CD4-positive, alpha-beta T cell treated with Interleukin-4 for 4 hours (primary cell): ENCODE data around the gene EMD.
"Not testable (repeated sequence)": the region's sequence is repeated elsewhere in the genome, so short reads cannot be mapped to it uniquely, and the experiment has no call there.

Experiments
- DNase-seq: peaks from one replicate; pipeline ENCODE4 v3.0.0-alpha.2; 2020

The EMD gene

GRCh38 chrX:154397888-154398667, 19.0 kb downstream of the EMD start, which contains the start of gene RPL10:
RPL10 (plus strand) TSS chrX:154398377; CDS start chrX:154398520, 143 bp downstream.
- peak; percentile 96 for DNase-seq

DNA sequence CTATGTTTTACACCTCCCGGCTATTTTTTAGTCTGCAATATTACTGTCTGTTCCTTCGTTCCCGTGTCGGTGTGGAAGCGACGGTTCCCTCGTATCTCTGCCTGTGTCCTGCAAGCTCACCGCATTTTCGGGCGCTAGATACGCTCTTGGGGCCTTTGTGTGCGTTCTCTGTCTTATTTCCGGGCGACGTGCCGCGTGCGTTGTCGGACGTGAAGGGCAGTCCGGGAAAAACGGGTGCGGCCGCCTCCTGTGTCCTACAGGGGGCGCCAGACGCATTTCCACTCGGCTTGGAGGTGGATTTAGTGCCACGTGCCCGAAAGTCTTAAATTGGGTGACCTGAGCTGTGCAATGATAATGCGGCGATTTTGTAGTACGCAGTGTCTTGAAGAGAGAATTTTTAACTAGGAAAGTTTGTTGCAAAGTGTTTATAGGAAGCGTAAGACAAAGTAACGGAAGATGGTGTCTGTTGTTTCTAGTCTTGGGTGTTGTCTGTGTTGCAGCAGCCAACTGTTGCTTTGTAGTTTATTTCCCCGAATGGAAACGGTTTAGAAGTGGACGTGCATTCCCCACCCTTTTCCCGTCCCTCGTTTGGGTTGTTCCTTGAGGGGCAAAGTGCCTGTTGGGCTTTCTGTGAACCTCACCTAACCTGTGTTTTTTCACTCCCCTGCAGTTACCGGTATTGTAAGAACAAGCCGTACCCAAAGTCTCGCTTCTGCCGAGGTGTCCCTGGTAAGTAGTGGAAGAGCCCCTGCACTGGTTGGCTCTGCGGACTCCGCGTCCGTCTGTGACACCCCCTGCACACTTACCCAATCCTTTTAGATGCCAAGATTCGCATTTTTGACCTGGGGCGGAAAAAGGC, 19.8 kb downstream of the EMD start:
- peak; percentile 86 for DNase-seq

GRCh38 chrX:154399527-154400368, 20.7 kb downstream of the EMD start:
- DNase-seq = peak; percentile 29

DNA sequence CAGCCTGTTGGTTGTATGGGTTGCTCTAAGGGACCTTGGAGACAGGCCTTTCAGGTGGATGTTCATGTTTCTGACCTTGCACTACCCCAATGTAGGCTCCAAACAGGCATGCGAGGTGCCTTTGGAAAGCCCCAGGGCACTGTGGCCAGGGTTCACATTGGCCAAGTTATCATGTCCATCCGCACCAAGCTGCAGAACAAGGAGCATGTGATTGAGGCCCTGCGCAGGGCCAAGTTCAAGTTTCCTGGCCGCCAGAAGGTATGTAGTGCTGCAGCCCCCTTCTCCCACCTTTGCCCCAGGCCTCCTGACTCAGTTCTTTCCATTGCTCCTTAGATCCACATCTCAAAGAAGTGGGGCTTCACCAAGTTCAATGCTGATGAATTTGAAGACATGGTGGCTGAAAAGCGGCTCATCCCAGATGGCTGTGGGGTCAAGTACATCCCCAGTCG, 21.3 kb downstream of the EMD start:
- DNase-seq = not testable (repeated sequence)

DNA sequence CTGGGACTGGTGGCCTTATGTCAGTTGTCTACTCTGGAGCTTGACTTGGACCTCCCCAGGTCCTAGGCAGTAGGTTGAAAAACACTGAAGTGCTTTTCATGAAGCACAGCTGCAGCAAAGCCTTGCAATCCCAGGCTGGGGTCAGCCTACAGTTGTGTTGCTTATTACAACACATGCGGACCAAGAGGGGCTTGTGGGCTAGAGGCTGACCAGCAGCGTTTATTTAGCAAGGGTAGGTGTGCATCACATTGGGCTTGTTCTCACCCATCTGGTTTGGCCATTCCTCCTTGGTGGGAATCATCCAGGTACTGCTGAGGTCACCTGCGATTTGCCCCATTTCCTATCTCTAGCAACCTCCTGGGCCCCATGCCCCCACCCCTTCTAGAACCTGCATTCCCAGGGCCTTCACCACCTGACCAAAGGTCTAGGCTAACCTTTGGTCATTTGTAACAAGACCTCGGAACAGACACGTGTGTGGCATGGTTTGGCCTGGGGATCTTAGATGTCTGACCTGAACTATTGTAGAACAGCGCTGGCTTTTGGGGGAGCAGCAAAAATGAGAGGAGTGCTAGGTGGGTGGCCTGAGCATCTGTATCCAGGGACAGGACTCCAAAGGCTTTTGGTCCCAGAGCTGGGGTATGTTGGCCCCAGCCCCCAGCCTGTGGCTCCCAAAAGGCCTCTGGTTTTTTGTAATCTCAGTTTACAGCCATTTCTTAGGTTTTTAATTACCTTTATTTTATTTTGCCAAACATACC, 22.1 kb downstream of the EMD start:
- DNase-seq = no peak

- no peak for DNase-seq
These were observed 23.0 kb downstream of the EMD start for GRCh38 chrX:154401918-154402621.

GRCh38 chrX:154402622-154403127, 23.6 kb downstream of the EMD start:
- DNase-seq = no peak

GRCh38 chrX:154403192-154403591, 24.1 kb downstream of the EMD start:
- DNase-seq = no peak

GRCh38 chrX:154403858-154404257, 24.8 kb downstream of the EMD start:
- no peak for DNase-seq

GRCh38 chrX:154404625-154405192, 25.6 kb downstream of the EMD start:
- no peak for DNase-seq

DNA sequence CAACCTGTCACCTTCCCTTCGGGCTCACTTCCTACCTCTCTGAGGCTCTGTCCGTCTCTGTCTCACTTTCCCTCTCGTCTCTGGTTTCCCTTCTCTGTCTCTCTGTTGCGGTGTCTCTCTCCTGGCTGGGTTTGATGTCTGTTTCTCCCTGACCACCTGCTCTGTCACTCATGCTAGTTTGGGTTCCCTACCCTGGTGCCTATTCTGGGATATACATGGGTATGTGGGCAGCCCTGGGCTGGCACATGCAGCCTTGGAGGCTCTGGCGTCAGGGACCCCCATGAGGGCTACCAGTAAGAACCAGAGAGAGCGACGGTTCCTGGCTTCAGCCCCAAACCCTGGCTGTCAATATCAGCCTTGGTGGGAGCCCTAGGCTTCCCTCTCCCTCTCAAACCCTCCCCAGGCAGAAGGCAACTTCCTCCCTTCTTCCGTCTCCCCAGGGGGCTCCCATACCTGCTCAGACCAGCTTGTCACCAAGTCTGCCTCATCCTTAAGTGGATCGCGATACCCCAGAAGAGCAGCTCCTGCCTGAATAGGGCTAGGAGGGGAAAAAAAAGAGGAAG, 29.6 kb downstream of the EMD start:
- DNase-seq = no peak

GRCh38 chrX:154409222-154409871, 30.3 kb downstream of the EMD start, which contains the start of gene DNASE1L1:
DNASE1L1 (minus strand) TSS chrX:154409254; CDS start chrX:154405568, 3,686 bp downstream.
- peak; percentile 11 for DNase-seq

DNA sequence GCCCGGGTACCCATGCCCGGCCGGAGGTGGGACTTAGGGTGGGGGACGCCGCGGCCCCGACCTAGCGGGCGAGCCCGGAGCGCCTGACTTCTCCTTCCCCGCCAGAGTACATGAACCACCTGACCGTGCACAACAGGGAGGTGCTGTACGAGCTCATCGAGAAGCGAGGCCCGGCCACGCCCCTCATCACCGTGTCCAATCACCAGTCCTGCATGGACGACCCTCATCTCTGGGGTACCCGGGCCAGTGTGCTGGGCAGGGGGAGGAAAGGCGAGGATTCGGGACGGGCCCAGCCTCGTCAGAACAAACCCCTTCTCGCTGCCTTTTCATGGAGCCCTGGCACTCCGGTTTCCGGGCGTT, 32.9 kb downstream of the EMD start:
- peak; percentile 59 for DNase-seq

DNA sequence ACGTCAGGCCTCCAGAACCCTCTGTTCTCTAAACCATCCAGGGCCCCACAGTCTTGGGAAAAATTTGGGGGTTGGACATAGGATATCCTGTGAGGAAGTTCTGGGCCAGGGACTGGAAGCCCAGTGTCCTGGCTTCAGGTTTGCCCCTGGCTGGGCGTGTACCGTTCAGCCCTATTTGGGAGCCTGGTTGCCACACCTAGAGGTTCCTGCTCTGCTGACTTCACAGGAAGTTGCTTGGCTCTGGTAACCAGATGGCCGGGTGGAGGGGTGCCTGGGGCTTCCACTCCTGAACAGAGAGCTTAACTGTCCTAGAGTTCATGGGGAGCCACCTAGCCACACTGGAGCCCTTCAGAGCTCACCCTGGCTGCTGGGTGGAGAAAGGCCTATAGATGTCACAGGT, 33.4 kb downstream of the EMD start:
- DNase-seq = peak; percentile 52

GRCh38 chrX:154413142-154413541, 34.0 kb downstream of the EMD start:
- DNase-seq = no peak

GRCh38 chrX:154417157-154417556, 38.1 kb downstream of the EMD start:
- no peak for DNase-seq

DNA sequence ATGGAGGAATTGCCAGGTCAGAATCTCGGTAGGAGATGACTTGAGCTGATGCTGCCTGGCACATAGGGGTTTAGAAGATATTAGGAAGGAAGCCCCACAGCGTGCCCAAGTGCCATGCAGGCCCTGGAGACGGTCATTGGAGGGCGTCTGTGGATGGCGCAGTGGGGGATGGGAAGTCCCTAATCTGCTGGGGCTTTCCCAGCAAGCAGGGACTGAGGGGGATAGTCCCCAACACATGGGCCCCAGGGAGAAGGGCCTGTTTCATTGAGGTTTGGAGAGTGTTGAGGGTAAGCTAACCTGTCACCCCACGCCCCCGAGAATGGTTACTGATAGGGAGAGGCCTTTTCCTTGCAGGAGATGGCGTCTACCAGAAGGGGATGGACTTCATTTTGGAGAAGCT, 40.1 kb downstream of the EMD start:
- no peak for DNase-seq

DNA sequence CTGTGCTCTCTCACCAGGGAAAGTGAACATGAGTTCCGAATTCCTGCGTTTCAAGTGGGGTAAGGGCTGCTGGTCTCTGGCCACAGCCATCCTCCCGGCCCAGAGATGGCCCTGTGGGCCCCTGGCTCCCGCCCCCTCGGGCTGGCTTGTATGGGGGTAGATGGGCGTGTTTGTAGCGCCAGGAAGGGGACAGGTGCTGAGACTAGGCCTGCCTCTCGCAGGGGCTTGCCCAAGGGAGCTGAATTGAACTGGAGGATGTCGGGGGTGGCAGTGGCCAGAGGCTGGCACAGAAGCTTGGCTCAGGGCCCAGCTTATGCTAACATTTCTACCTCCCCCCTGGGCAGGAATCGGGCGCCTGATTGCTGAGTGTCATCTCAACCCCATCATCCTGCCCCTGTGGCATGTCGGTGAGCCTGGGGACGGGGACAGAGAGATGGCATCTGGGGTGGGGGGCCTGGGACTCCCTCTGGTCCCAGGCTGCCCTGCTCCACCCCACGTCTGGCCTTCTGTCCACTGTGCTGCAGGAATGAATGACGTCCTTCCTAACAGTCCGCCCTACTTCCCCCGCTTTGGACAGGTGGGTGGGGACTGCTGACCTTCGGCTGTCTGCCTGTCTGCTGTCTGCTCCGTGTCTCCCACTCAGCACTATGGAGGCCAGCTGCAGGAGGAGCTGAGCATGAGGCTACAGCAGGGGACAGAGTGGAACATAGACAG, 40.8 kb downstream of the EMD start:
- DNase-seq = no peak

DNA sequence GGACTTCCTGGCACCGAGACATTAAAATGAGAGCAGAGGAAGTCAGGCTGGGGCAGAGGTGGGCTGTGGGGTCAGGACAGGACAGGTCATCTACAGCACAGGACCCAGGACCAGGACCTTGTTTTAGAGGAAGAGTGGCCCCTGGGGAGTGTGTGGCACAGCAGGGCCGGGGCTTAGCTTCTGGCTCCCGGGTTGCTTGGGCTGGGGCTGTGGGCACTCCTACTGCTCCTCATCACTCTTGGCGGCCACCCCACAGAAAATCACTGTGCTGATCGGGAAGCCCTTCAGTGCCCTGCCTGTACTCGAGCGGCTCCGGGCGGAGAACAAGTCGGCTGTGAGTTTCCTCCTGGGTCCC, 41.3 kb downstream of the EMD start:
- DNase-seq = no peak
